HFFc6 (cell line): ENCODE results near the gene RNASE8. TPM values are rescaled to one million over a fixed set of nuclear protein-coding genes. Genes with fewer than 3 reads are reported as not detected.

Experiments
- DNase-seq: peaks from one replicate; pipeline ENCODE4 v3.0.0-alpha.2; 2018
- H3K27ac Mint-ChIP-seq: 2 replicates; pipeline ENCODE4 v1.8.0; 2020; ENCODE audit warnings: mild to moderate bottlenecking, mixed read lengths
- H3K27me3 Mint-ChIP-seq: 2 replicates; pipeline ENCODE4 v1.8.0; 2021; ENCODE audit warnings: mild to moderate bottlenecking, moderate library complexity, mixed read lengths; ENCODE audit not compliant: insufficient read depth
- H3K36me3 Mint-ChIP-seq: 2 replicates; pipeline ENCODE4 v1.8.0; 2021; ENCODE audit warnings: low read depth, mixed read lengths
- H3K4me1 Mint-ChIP-seq: 2 replicates; pipeline ENCODE4 v1.8.0; 2020; ENCODE audit warnings: low read depth, mixed read lengths
- H3K4me3 Mint-ChIP-seq: 2 replicates; pipeline ENCODE4 v1.8.0; 2020; ENCODE audit warnings: mild to moderate bottlenecking, moderate library complexity, mixed read lengths
- H3K9me3 Mint-ChIP-seq: 2 replicates; pipeline ENCODE4 v1.8.0; 2020; ENCODE audit warnings: mild to moderate bottlenecking, mixed read lengths
- CTCF ChIP-seq: fragments of 200-600 bp; sonication (generic); IDR thresholded peaks from 2 replicates; pipeline ENCODE4 v1.5.0; 2021; ENCODE audit warnings: antibody characterized with exemption, mild to moderate bottlenecking
- total RNA-seq, 6 experiments: library from RNA; stranded (reverse); fragmentation: NEBNext Ultra II Directional; extraction: Animal tissue kit (Norgen Biotek cat#: 25700); gene quantifications; 2 replicates in 1 of 6; 3 replicates in 5 of 6; pipeline ENCODE4 v1.2.3, GENCODE V29; 2021

The RNASE8 gene
- total RNA-seq, 6 experiments from 2014 or later, result not detected

GRCh38 chr14:21070083-21070609 lies 12.5 kb downstream of the RNASE8 start, which contains the start of gene ARHGEF40:
Gene ARHGEF40, plus strand, starts transcription at chr14:21070304. Its CDS starts 93 bp downstream, at chr14:21070397.
- H3K4me1 Mint-ChIP-seq, result peaks cover 38% of the 10 kb centered on the region
- peak within 1 kb of the TSS; percentile 97 for H3K27ac Mint-ChIP-seq
- no peak for TF ChIP-seq CTCF
- H3K4me3 Mint-ChIP-seq, result peak within 1 kb of the TSS; percentile 95
- peaks cover 7% of the 10 kb centered on the region for H3K36me3 Mint-ChIP-seq
- no peak for DNase-seq
- H3K27me3 Mint-ChIP-seq, result peaks cover 7% of the 10 kb centered on the region
- no peaks in the 10 kb centered on the region for H3K9me3 Mint-ChIP-seq

GRCh38 chr14:21070610-21071224 lies 13.1 kb downstream of the RNASE8 start:
- Mint-ChIP-seq H3K27ac (peak overlapping the region; percentile 97), H3K27me3 (peaks cover 6% of the 10 kb centered on the region), H3K9me3 (no peaks in the 10 kb centered on the region), H3K4me1 (peaks cover 38% of the 10 kb centered on the region), H3K4me3 (peak overlapping the region; percentile 95), H3K36me3 (peaks cover 9% of the 10 kb centered on the region)
- peak; percentile 50 for DNase-seq
- no peak for TF ChIP-seq CTCF

GRCh38 chr14:21071225-21072030 lies 13.8 kb downstream of the RNASE8 start:
- peak overlapping the region; percentile 95 for H3K4me3 Mint-ChIP-seq
- peaks cover 38% of the 10 kb centered on the region for H3K4me1 Mint-ChIP-seq
- H3K27me3 Mint-ChIP-seq, result peaks cover 6% of the 10 kb centered on the region
- H3K9me3 Mint-ChIP-seq, result no peaks in the 10 kb centered on the region
- TF ChIP-seq CTCF, result no peak; the same call in 1 of the 2 replicates
- DNase-seq, result peak; percentile 91
- peaks cover 14% of the 10 kb centered on the region for H3K36me3 Mint-ChIP-seq
- H3K27ac Mint-ChIP-seq, result peak overlapping the region; percentile 97

- DNase-seq, result peak; percentile 75
- peaks cover 38% of the 10 kb centered on the region for H3K4me1 Mint-ChIP-seq
- peak; percentile 24; the same call in 1 of the 2 replicates for TF ChIP-seq CTCF
- H3K9me3 Mint-ChIP-seq, result no peaks in the 10 kb centered on the region
- peaks cover 14% of the 10 kb centered on the region for H3K36me3 Mint-ChIP-seq
- H3K27me3 Mint-ChIP-seq, result peaks cover 6% of the 10 kb centered on the region
- peak overlapping the region; percentile 95 for H3K4me3 Mint-ChIP-seq
- peak overlapping the region; percentile 97 for H3K27ac Mint-ChIP-seq
Observed at GRCh38 chr14:21072031-21072473, 14.4 kb downstream of the RNASE8 start.

GRCh38 chr14:21072781-21073339 lies 15.2 kb downstream of the RNASE8 start:
- Mint-ChIP-seq H3K27me3 (peaks cover 6% of the 10 kb centered on the region), H3K27ac (peak overlapping the region; percentile 97), H3K4me1 (peaks cover 38% of the 10 kb centered on the region), H3K36me3 (peaks cover 14% of the 10 kb centered on the region), H3K9me3 (no peaks in the 10 kb centered on the region), H3K4me3 (peak overlapping the region; percentile 95)
- TF ChIP-seq CTCF, result no peak
- no peak for DNase-seq
